Skeletal muscle cell (primary cell): ENCODE measurements around the gene FEN1.

Experiments used
- DNase-seq: peaks from one replicate; pipeline ENCODE4 v3.0.0-alpha.2; 2010; ENCODE audit warnings: low read depth
- H3K4me3 ChIP-seq: 2 replicates; pipeline ENCODE4 v1.5.1; 2011; ENCODE audit warnings: low read depth, mild to moderate bottlenecking, control low read depth, low read length, moderate library complexity

Gene FEN1

GRCh38 chr11:61792310-61793082 lies at the start of gene FEN1, which contains the start of gene TMEM258:
Gene FEN1, plus strand, starts transcription at chr11:61792911. Its CDS starts 2,451 bp downstream, at chr11:61795362.
Gene TMEM258, minus strand, starts transcription at chr11:61792599. Its CDS starts 41 bp downstream, at chr11:61792558.
- H3K4me3 ChIP-seq = peak within 1 kb of the TSS; percentile 79
- DNase-seq = peak; percentile 83

- no peak overlapping the region for H3K4me3 ChIP-seq
- no peak for DNase-seq
Measured at GRCh38 chr11:61743486-61744095, 49.1 kb upstream of the FEN1 start.

GRCh38 chr11:61744181-61744580 lies 48.5 kb upstream of the FEN1 start:
- DNase-seq = no peak
- H3K4me3 ChIP-seq = no peak overlapping the region

GRCh38 chr11:61744609-61745156 lies 48.0 kb upstream of the FEN1 start:
- no peak overlapping the region for H3K4me3 ChIP-seq
- no peak for DNase-seq

- H3K4me3 ChIP-seq = no peak overlapping the region
- DNase-seq = no peak
Measured at GRCh38 chr11:61745781-61746441, 46.8 kb upstream of the FEN1 start.

- no peak for DNase-seq
- H3K4me3 ChIP-seq = no peak overlapping the region
Measured at GRCh38 chr11:61746442-61747191, 46.1 kb upstream of the FEN1 start.

GRCh38 chr11:61747192-61747966 lies 45.3 kb upstream of the FEN1 start:
- no peak overlapping the region for H3K4me3 ChIP-seq
- no peak for DNase-seq

GRCh38 chr11:61747967-61748285 lies 44.8 kb upstream of the FEN1 start:
- no peak overlapping the region for H3K4me3 ChIP-seq
- DNase-seq = no peak

- no peak overlapping the region for H3K4me3 ChIP-seq
- DNase-seq = peak; percentile 30
Measured at GRCh38 chr11:61749591-61750217, 43.0 kb upstream of the FEN1 start.

GRCh38 chr11:61750631-61751273 lies 42.0 kb upstream of the FEN1 start:
- DNase-seq = no peak

GRCh38 chr11:61751384-61751783 lies 41.3 kb upstream of the FEN1 start:
- no peak for DNase-seq
- H3K4me3 ChIP-seq = no peak overlapping the region

More at GRCh38 chr11:61750631-61751273, 42.0 kb upstream of the FEN1 start:
- no peak overlapping the region for H3K4me3 ChIP-seq

GRCh38 chr11:61752117-61752924 lies 40.4 kb upstream of the FEN1 start, which contains the start of gene MYRF:
Gene MYRF, plus strand, starts transcription at chr11:61752636. Its CDS starts 109 bp downstream, at chr11:61752745.
- DNase-seq = no peak

GRCh38 chr11:61752925-61753521 lies 39.7 kb upstream of the FEN1 start:
- H3K4me3 ChIP-seq = peak overlapping the region; percentile 58
- no peak for DNase-seq

More at GRCh38 chr11:61752117-61752924, 40.4 kb upstream of the FEN1 start, which contains the start of gene MYRF:
- H3K4me3 ChIP-seq = peak within 1 kb of the TSS; percentile 58

- no peak overlapping the region for H3K4me3 ChIP-seq
- no peak for DNase-seq
Measured at GRCh38 chr11:61753672-61754071, 39.0 kb upstream of the FEN1 start.

- DNase-seq = no peak
- H3K4me3 ChIP-seq = no peak overlapping the region
Measured at GRCh38 chr11:61754534-61755482, 37.9 kb upstream of the FEN1 start.

- no peak for DNase-seq
- no peak overlapping the region for H3K4me3 ChIP-seq
Measured at GRCh38 chr11:61756147-61756451, 36.6 kb upstream of the FEN1 start.
